ENCODE data around the gene TMEM181. TPM values are rescaled to one million over a fixed set of nuclear protein-coding genes. Genes with fewer than 3 reads are reported as not detected.
"Not testable (repeated sequence)": the region's sequence is repeated elsewhere in the genome, so short reads cannot be mapped to it uniquely, and the experiment has no call there.

Gene TMEM181
- total and polyA plus RNA-seq, 8 donors, result 14.1 to 32.8 (median 23.1) TPM

- H3K4me3 ChIP-seq, result no peak overlapping the region
- peaks cover 4 to 7% (median 4%) of the 10 kb centered on the region in 3 donors for H3K4me1 ChIP-seq
- no peak for FAIRE-seq
- H3K27ac ChIP-seq, result no peak overlapping the region
- H3K27me3 ChIP-seq, result no peaks in the 10 kb centered on the region
- no peaks in the 10 kb centered on the region for H3K9me3 ChIP-seq
- H3K36me3 ChIP-seq, result no peaks in the 10 kb centered on the region
- intact Hi-C loops (cut with DNase I), result no loop called here
- WGBS, 2 donors, result 91 to 94% methylated on average over 6 of the region's 6 CpGs
- no peak for DNase-seq
- ATAC-seq, result no peak
- TF ChIP-seq CTCF (IDR thresholded peaks at IDR 0.05), result no peak
Measured at GRCh38 chr6:158672726-158673125, 112.8 kb downstream of the TMEM181 start.

GRCh38 chr6:158674342-158675131 lies 114.6 kb downstream of the TMEM181 start:
- no peaks in the 10 kb centered on the region for H3K36me3 ChIP-seq
- 83% methylated on average over 14 of the region's 14 CpGs for WGBS, 2 donors
- ATAC-seq (no peak), DNase-seq (no peak), FAIRE-seq (no peak)
- H3K27ac ChIP-seq, result no peak overlapping the region
- H3K9me3 ChIP-seq, result no peaks in the 10 kb centered on the region
- intact Hi-C loops (cut with DNase I), result no loop called here
- TF ChIP-seq CTCF (IDR thresholded peaks at IDR 0.05), result no peak
- H3K27me3 ChIP-seq, result no peaks in the 10 kb centered on the region
- no peak overlapping the region for H3K4me3 ChIP-seq
- H3K4me1 ChIP-seq, result peaks cover 4 to 5% (median 4%) of the 10 kb centered on the region in 3 donors

GRCh38 chr6:158677094-158677493 lies 117.2 kb downstream of the TMEM181 start:
- H3K4me3 ChIP-seq; ATAC-seq; H3K9me3 ChIP-seq; H3K27ac ChIP-seq; H3K27me3 ChIP-seq; FAIRE-seq; intact Hi-C loops (cut with DNase I); DNase-seq; H3K4me1 ChIP-seq; H3K36me3 ChIP-seq: not testable (repeated sequence)
- WGBS, 2 donors, result 97 to 100% methylated on average over 3 of the region's 3 CpGs

- TF ChIP-seq CTCF (IDR thresholded peaks at IDR 0.05), result no peak
- H3K36me3 ChIP-seq, result no peaks in the 10 kb centered on the region
- H3K27ac ChIP-seq, result no peak overlapping the region
- no peaks in the 10 kb centered on the region for H3K27me3 ChIP-seq
- H3K4me3 ChIP-seq, result no peak overlapping the region
- FAIRE-seq (no peak), ATAC-seq (no peak), DNase-seq (no peak)
- intact Hi-C loops (cut with DNase I), result no loop called here
- 84 to 86% methylated on average over 11 of the region's 11 CpGs for WGBS, 2 donors
- no peaks in the 10 kb centered on the region for H3K9me3 ChIP-seq
- H3K4me1 ChIP-seq, result no peaks in the 10 kb centered on the region
Measured at GRCh38 chr6:158677906-158678578, 118.2 kb downstream of the TMEM181 start.

- Histone ChIP-seq H3K9me3 (no peaks in the 10 kb centered on the region), H3K27me3 (no peaks in the 10 kb centered on the region), H3K27ac (no peak overlapping the region), H3K4me1 (no peaks in the 10 kb centered on the region), H3K4me3 (no peak overlapping the region), H3K36me3 (no peaks in the 10 kb centered on the region)
- WGBS, 2 donors, result 91 to 92% methylated on average over 2 of the region's 2 CpGs
- ATAC-seq (no peak), FAIRE-seq (no peak), DNase-seq (no peak)
- intact Hi-C loops (cut with DNase I), result loop anchor here in 2 of 3 donors (10.0 kb wide), 2 partner anchors 455 to 465 kb away; no protein-coding TSS in a partner anchor
- no peak for TF ChIP-seq CTCF (IDR thresholded peaks at IDR 0.05)
Measured at GRCh38 chr6:158680015-158680414, 120.1 kb downstream of the TMEM181 start.
